HEK293 (cell line): ENCODE data around the gene DNAJC3.
"Not testable (repeated sequence)": the region's sequence is repeated elsewhere in the genome, so short reads cannot be mapped to it uniquely, and the experiment has no call there.

Experiments used
- CTCF ChIA-PET: fragments of 350-600 bp; formaldehyde crosslinking; extraction: SDS; loops from one replicate; lab custom pipeline; 2021; ENCODE audit warnings: antibody characterized with exemption; lab: Yijun Ruan, JAX
- POLR2A ChIA-PET: fragments of 300-600 bp; formaldehyde crosslinking; extraction: SDS; loops from one replicate; lab custom pipeline; 2020; ENCODE audit warnings: antibody characterized with exemption, inconsistent platforms; lab: Yijun Ruan, JAX
- H3K27ac ChIP-seq: fragments of 200-500 bp; sonication (Bioruptor generic); 2 replicates; pipeline ENCODE4 v1.5.1; 2014; ENCODE audit warnings: low read depth, low read length, control low read depth, inconsistent platforms; ENCODE audit errors: extremely low read depth
- H3K36me3 ChIP-seq, 2 experiments: fragments of 200-500 bp in 1 of 2; sonication (Bioruptor generic) in 1 of 2; 1 replicate in 1 of 2; 2 replicates in 1 of 2; pipeline ENCODE4 v1.5.1; 2014 to 2017; ENCODE audit warnings: inconsistent platforms in 2 of 2, low read length in 2 of 2; ENCODE audit not compliant: control insufficient read depth in 2 of 2, insufficient read depth in 1 of 2
- H3K4me1 ChIP-seq: fragments of 200-500 bp; sonication (Bioruptor generic); 2 replicates; pipeline ENCODE4 v1.5.1; 2014; ENCODE audit warnings: mild to moderate bottlenecking, low read length, inconsistent platforms; ENCODE audit not compliant: control insufficient read depth, insufficient read depth
- H3K4me3 ChIP-seq: 2 replicates; pipeline ENCODE4 v1.5.1; 2011; ENCODE audit warnings: low read depth, mild to moderate bottlenecking, control low read depth, low read length, moderate library complexity
- H3K9me3 ChIP-seq: fragments of 200-500 bp; sonication (Bioruptor generic); 2 replicates; pipeline ENCODE4 v1.5.1; 2014; ENCODE audit warnings: low read depth, low read length, inconsistent platforms; ENCODE audit not compliant: control insufficient read depth, insufficient read depth
- EGR2 ChIP-seq: fragments of 450-650 bp; formaldehyde crosslinking; IDR thresholded peaks from 2 replicates; pipeline ENCODE4 v1.5.1; 2016; ENCODE audit warnings: low read depth, missing biosample characterization, missing genetic modification characterization
- PRDM4 ChIP-seq: fragments of 450-650 bp; formaldehyde crosslinking; IDR thresholded peaks from 2 replicates; pipeline ENCODE4 v1.5.1; 2017; ENCODE audit warnings: missing biosample characterization, missing genetic modification characterization
- ZBTB49 ChIP-seq: fragments of 450-650 bp; formaldehyde crosslinking; IDR thresholded peaks from 2 replicates; pipeline ENCODE4 v1.5.1; 2016; ENCODE audit warnings: missing biosample characterization, missing genetic modification characterization, low read depth
- ZNF146 ChIP-seq: fragments of 450-650 bp; formaldehyde crosslinking; IDR thresholded peaks from 2 replicates; pipeline ENCODE4 v1.5.1; 2016; ENCODE audit warnings: missing biosample characterization, missing genetic modification characterization
- ZNF175 ChIP-seq: fragments of 450-650 bp; formaldehyde crosslinking; IDR thresholded peaks from 2 replicates; pipeline ENCODE4 v1.5.1; 2016; ENCODE audit warnings: missing biosample characterization, missing genetic modification characterization
- ZNF324 ChIP-seq: fragments of 450-650 bp; formaldehyde crosslinking; IDR thresholded peaks from 2 replicates; pipeline ENCODE4 v1.5.1; 2016; ENCODE audit warnings: missing biosample characterization, missing genetic modification characterization
- ZNF518A ChIP-seq: fragments of 450-650 bp; formaldehyde crosslinking; conservative IDR thresholded peaks from 2 replicates; pipeline ENCODE4 v1.5.1; 2016; ENCODE audit warnings: low read depth, missing biosample characterization, missing genetic modification characterization
- ZNF529 ChIP-seq: fragments of 450-650 bp; formaldehyde crosslinking; IDR thresholded peaks from 2 replicates; pipeline ENCODE4 v1.5.1; 2017; ENCODE audit warnings: missing genetic modification characterization, missing biosample characterization; ENCODE audit not compliant: insufficient replicate concordance
- ZNF768 ChIP-seq: fragments of 450-650 bp; formaldehyde crosslinking; IDR thresholded peaks from 2 replicates; pipeline ENCODE4 v1.5.1; 2018; ENCODE audit warnings: missing biosample characterization, mild to moderate bottlenecking, missing genetic modification characterization

Gene DNAJC3

GRCh38 chr13:95684418-95684817 is 7.5 kb downstream of the DNAJC3 start (continued):
- TF ChIP-seq ZBTB49 (tag by site-specific recombination) (no peak), ZNF146 (tag by site-specific recombination) (no peak), EGR2 (tag by site-specific recombination) (no peak), ZNF518A (tag by site-specific recombination) (no peak), ZNF768 (tag by site-specific recombination) (no peak), ZNF175 (tag by site-specific recombination) (no peak), ZNF529 (tag by site-specific recombination) (no peak)

GRCh38 chr13:95684960-95685359 is 8.0 kb downstream of the DNAJC3 start:
- H3K27ac ChIP-seq, CTCF ChIA-PET, H3K9me3 ChIP-seq, H3K36me3 ChIP-seq, POLR2A ChIA-PET, H3K4me3 ChIP-seq, H3K4me1 ChIP-seq: not testable (repeated sequence)

- ChIA-PET CTCF (no interaction called here), POLR2A (no interaction called here)
- H3K4me1 ChIP-seq: no peaks in the 10 kb centered on the region
- no peak overlapping the region for H3K4me3 ChIP-seq
- no peak overlapping the region for H3K27ac ChIP-seq
- TF ChIP-seq PRDM4: no peak
- no peak for TF ChIP-seq ZNF324
- TF ChIP-seq, all 188 proteins: peak for 0
- Histone ChIP-seq H3K9me3 (no peaks in the 10 kb centered on the region), H3K36me3 (no peaks in the 10 kb centered on the region)
Observed at GRCh38 chr13:95689582-95689926, 12.6 kb downstream of the DNAJC3 start.

GRCh38 chr13:95690986-95691385 is 14.0 kb downstream of the DNAJC3 start:
- CTCF ChIA-PET: not testable (repeated sequence)

More at GRCh38 chr13:95690986-95691385, 14.0 kb downstream of the DNAJC3 start:
- POLR2A ChIA-PET, H3K4me1 ChIP-seq, H3K36me3 ChIP-seq, H3K9me3 ChIP-seq, H3K27ac ChIP-seq, H3K4me3 ChIP-seq: not testable (repeated sequence)
